Loucy (cell line): ENCODE measurements around the gene PLEKHN1.

Source experiments
- EZH2phosphoT487 ChIP-seq: fragments of 200-600 bp; IDR thresholded peaks from 2 replicates; pipeline ENCODE4 v1.6.1; 2018; ENCODE audit warnings: antibody characterized with exemption, mild to moderate bottlenecking, moderate library complexity, borderline replicate concordance
- TF ChIP-seq, protein P1 (sequence below): fragments of 200-600 bp; sonication (generic); conservative IDR thresholded peaks from 2 replicates; pipeline ENCODE4 v1.5.1; 2014; ENCODE audit warnings: mild to moderate bottlenecking, antibody characterized with exemption, low read length

DNA sequence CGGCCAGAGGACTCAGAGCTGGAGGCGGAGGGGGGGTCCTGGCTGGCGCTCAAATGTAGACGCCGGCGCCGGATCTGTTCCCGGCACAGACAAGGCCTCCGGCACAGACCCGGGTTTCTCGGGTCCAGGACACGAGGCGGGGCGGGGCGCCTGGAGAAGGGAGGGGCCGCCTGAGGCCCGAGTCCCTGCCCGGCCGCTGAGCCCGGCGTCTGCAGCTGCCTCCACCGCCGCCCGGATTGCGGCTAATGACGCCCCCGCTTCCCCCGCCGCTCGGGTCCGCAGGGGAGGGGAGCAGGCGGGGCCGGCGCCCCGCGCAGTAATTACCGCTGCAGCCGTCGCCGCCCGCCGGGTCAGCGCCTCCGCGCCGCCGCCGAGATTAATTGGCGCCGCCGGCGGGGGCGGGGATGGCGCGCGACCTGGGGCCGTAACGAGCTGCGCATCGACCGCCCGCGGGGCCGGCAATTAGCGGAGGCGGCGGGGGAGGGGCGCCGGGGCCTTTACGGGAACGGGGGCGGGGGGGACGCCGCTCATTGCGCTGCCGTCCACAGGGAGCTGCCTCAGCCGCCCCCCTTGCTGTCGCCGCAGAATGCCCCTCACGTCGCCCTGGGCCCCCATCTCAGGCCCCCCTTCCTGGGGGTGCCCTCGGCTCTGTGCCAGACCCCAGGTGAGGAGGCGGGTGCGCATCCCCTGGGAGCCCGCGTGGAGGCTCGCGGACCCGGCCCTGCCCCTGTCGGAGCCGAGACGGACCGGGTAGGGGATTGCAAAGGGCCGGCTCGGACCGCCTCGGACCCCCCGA lies 24.5 kb upstream of the PLEKHN1 start:
- TF ChIP-seq, protein P1, sequence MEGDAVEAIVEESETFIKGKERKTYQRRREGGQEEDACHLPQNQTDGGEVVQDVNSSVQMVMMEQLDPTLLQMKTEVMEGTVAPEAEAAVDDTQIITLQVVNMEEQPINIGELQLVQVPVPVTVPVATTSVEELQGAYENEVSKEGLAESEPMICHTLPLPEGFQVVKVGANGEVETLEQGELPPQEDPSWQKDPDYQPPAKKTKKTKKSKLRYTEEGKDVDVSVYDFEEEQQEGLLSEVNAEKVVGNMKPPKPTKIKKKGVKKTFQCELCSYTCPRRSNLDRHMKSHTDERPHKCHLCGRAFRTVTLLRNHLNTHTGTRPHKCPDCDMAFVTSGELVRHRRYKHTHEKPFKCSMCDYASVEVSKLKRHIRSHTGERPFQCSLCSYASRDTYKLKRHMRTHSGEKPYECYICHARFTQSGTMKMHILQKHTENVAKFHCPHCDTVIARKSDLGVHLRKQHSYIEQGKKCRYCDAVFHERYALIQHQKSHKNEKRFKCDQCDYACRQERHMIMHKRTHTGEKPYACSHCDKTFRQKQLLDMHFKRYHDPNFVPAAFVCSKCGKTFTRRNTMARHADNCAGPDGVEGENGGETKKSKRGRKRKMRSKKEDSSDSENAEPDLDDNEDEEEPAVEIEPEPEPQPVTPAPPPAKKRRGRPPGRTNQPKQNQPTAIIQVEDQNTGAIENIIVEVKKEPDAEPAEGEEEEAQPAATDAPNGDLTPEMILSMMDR: no peak
- no peak for TF ChIP-seq EZH2phosphoT487
